DOHH2 (cell line): Measurements from ENCODE around the gene CLIC5.

Source experiments
- H3F3A ChIP-seq: fragments of 200-600 bp; sonication (generic), shearing (Covaris generic); 2 replicates; pipeline ENCODE4 v1.6.0; 2016; ENCODE audit warnings: antibody characterized with exemption, mild to moderate bottlenecking; ENCODE audit not compliant: control insufficient read depth, insufficient read depth
- H3K27ac ChIP-seq: fragments of 200-600 bp; sonication (generic); 2 replicates; pipeline ENCODE4 v1.5.1; 2014; ENCODE audit warnings: low read depth, mild to moderate bottlenecking, low read length, moderate library complexity
- H3K27me3 ChIP-seq: fragments of 200-600 bp; sonication (generic); 2 replicates; pipeline ENCODE4 v1.6.1; 2014; ENCODE audit warnings: mild to moderate bottlenecking, low read length, mixed read lengths; ENCODE audit not compliant: control insufficient read depth
- H3K36me3 ChIP-seq: fragments of 200-600 bp; sonication (generic); 2 replicates; pipeline ENCODE4 v1.6.1; 2014; ENCODE audit warnings: mild to moderate bottlenecking, low read length, moderate library complexity, mixed read lengths; ENCODE audit not compliant: control insufficient read depth
- H3K4me1 ChIP-seq: fragments of 200-600 bp; sonication (generic); 2 replicates; pipeline ENCODE4 v1.6.1; 2014; ENCODE audit warnings: mild to moderate bottlenecking, low read length, mixed read lengths; ENCODE audit not compliant: control insufficient read depth
- H3K4me2 ChIP-seq: fragments of 200-600 bp; sonication (generic); 2 replicates; pipeline ENCODE4 v1.6.0; 2014; ENCODE audit warnings: mild to moderate bottlenecking, low read length, moderate library complexity
- H3K4me3 ChIP-seq: fragments of 200-600 bp; sonication (generic); 2 replicates; pipeline ENCODE4 v1.5.1; 2014; ENCODE audit warnings: mild to moderate bottlenecking, low read length, mixed read lengths
- H3K79me2 ChIP-seq: fragments of 200-600 bp; sonication (generic); 2 replicates; pipeline ENCODE4 v1.6.1; 2014; ENCODE audit warnings: mild to moderate bottlenecking, low read length, mixed read lengths; ENCODE audit not compliant: control insufficient read depth
- H3K9me2 ChIP-seq: fragments of 200-600 bp; sonication (generic); replicated peaks from 2 replicates; pipeline ENCODE4 v1.6.1; 2014; ENCODE audit warnings: mild to moderate bottlenecking, low read length, mixed read lengths; ENCODE audit not compliant: control insufficient read depth
- H3K9me3 ChIP-seq: fragments of 200-600 bp; sonication (generic); 2 replicates; pipeline ENCODE4 v1.6.1; 2014; ENCODE audit warnings: antibody characterized with exemption, low read length, mixed read lengths; ENCODE audit not compliant: control insufficient read depth, insufficient read depth
- H4K20me1 ChIP-seq: fragments of 200-600 bp; sonication (generic); 2 replicates; pipeline ENCODE4 v1.6.0; 2014; ENCODE audit warnings: low read depth, mild to moderate bottlenecking, antibody characterized with exemption, low read length, moderate library complexity; ENCODE audit not compliant: control insufficient read depth, insufficient read depth
- CTCF ChIP-seq: fragments of 200-600 bp; sonication (generic); IDR thresholded peaks from one replicate; pipeline ENCODE4 v1.5.1; 2014; ENCODE audit warnings: antibody characterized with exemption, mild to moderate bottlenecking, low read depth, low read length; ENCODE audit not compliant: poor library complexity, severe bottlenecking
- EZH2phosphoT487 ChIP-seq: fragments of 200-600 bp; sonication (generic); IDR thresholded peaks from 2 replicates; pipeline ENCODE4 v1.6.1; 2017; ENCODE audit warnings: borderline replicate concordance, mild to moderate bottlenecking, antibody characterized with exemption, low read length, moderate library complexity, mixed read lengths

The CLIC5 gene

GRCh38 chr6:45997875-45998506 is 17.7 kb downstream of the CLIC5 start:
- H3K27ac ChIP-seq, result no peak overlapping the region
- no peaks in the 10 kb centered on the region for H3K4me1 ChIP-seq
- no peaks in the 10 kb centered on the region for H3K9me3 ChIP-seq
- no peaks in the 10 kb centered on the region for H3F3A ChIP-seq
- no peaks in the 10 kb centered on the region for H3K9me2 ChIP-seq
- no peak overlapping the region for H3K4me3 ChIP-seq
- no peak overlapping the region for H3K4me2 ChIP-seq
- no peak for TF ChIP-seq CTCF
- TF ChIP-seq EZH2phosphoT487, result no peak
- H3K27me3 ChIP-seq, result no peaks in the 10 kb centered on the region
- no peaks in the 10 kb centered on the region for H4K20me1 ChIP-seq
- H3K79me2 ChIP-seq, result no peaks in the 10 kb centered on the region
- H3K36me3 ChIP-seq, result no peaks in the 10 kb centered on the region

GRCh38 chr6:45991189-45991588 is 24.5 kb downstream of the CLIC5 start:
- no peaks in the 10 kb centered on the region for H3K4me1 ChIP-seq
- no peaks in the 10 kb centered on the region for H3K79me2 ChIP-seq
- H3F3A ChIP-seq, result no peaks in the 10 kb centered on the region
- no peaks in the 10 kb centered on the region for H3K27me3 ChIP-seq
- no peak overlapping the region for H3K4me2 ChIP-seq
- H3K9me2 ChIP-seq, result no peaks in the 10 kb centered on the region
- no peaks in the 10 kb centered on the region for H3K36me3 ChIP-seq
- H3K4me3 ChIP-seq, result no peak overlapping the region
- H3K27ac ChIP-seq, result no peak overlapping the region
- no peaks in the 10 kb centered on the region for H4K20me1 ChIP-seq
- no peaks in the 10 kb centered on the region for H3K9me3 ChIP-seq
- TF ChIP-seq EZH2phosphoT487 (no peak), CTCF (no peak)

GRCh38 chr6:45990162-45990561 is 25.5 kb downstream of the CLIC5 start:
- H3K4me1 ChIP-seq, result no peaks in the 10 kb centered on the region
- H3K36me3 ChIP-seq, result no peaks in the 10 kb centered on the region
- no peaks in the 10 kb centered on the region for H3K9me2 ChIP-seq
- no peaks in the 10 kb centered on the region for H3K79me2 ChIP-seq
- TF ChIP-seq EZH2phosphoT487 (no peak), CTCF (no peak)
- H3K4me3 ChIP-seq, result no peak overlapping the region
- no peak overlapping the region for H3K27ac ChIP-seq
- no peaks in the 10 kb centered on the region for H3K9me3 ChIP-seq
- no peaks in the 10 kb centered on the region for H4K20me1 ChIP-seq
- no peaks in the 10 kb centered on the region for H3F3A ChIP-seq
- no peaks in the 10 kb centered on the region for H3K27me3 ChIP-seq
- H3K4me2 ChIP-seq, result no peak overlapping the region
